ENCODE data around the gene TMEM138.

Gene TMEM138

DNA sequence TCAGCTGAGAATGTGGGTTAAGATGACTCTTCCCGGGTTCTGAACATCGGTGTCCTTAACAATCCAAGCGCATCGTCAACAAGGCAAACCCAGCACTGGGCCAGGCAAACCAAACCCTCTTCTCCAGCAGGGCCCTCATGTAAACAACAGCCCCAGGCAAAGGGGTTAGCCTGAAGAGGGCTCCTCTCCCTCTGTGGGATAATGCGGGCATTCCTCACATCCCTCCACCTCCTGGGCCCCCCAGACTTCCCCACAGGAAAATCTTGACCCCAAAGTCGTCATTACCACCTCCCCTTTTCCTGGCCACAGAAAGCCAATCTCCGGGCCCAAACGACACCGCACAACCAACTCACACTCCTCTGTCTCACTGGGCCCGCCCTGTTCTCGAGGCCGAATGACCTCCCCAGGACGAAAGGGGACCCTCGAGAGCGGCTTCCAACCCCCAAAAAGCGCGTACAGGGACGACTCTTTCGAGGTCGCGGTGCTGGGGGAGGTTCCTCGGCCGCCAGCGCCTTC is 29.8 kb upstream of the TMEM138 start:
- DNase-seq (ENCODE audit: low spot score), result no peak

DNA sequence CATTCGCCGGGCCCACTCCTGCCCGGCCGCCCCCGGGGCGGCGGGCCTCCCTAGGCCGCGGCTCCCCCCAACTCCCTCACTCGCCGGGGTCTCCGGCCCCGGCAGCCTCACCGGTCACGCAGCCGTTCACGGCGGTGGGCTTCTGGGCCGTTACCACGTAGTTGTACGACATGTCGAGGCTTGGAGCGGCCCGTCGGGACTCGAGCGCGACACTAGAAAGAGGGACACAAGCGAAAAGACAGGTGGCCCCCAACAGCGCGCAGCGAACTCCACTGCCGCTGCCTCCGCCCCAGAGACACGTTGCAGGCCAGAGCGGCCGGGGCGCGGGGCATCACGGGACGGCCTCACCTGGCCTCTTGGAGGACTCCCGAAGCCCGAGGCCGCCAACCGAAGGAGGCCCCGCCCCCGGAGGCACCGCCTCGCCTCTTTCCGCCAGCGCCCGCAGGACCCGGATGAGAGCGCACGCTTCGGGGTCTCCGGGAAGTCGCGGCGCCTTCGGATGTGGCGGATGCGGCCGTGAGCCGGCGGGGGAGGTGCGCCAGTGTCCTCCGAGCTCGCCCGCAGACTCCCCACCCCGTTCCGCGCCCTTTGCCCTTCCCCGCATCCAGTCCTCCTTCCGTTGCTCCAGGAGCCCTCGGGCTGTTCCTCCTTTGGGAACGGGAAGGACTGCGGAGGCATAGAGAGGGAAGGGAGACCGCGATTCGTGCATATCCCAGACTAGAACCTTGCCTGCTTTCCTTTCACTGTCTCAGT is 29.2 kb upstream of the TMEM138 start, which contains the start of the genes DDB1 and TKFC:
Gene DDB1, minus strand, starts transcription at position 309 of the 753 bp plus-strand sequence. Its CDS starts 137 bp downstream, at position 172.
Gene TKFC, plus strand, starts transcription at position 432 of the 753 bp plus-strand sequence. CDS start 1,501 bp downstream, outside the sequence.
- DNase-seq (ENCODE audit: low spot score), result peak; percentile 99
- TF ChIP-seq, protein P1, sequence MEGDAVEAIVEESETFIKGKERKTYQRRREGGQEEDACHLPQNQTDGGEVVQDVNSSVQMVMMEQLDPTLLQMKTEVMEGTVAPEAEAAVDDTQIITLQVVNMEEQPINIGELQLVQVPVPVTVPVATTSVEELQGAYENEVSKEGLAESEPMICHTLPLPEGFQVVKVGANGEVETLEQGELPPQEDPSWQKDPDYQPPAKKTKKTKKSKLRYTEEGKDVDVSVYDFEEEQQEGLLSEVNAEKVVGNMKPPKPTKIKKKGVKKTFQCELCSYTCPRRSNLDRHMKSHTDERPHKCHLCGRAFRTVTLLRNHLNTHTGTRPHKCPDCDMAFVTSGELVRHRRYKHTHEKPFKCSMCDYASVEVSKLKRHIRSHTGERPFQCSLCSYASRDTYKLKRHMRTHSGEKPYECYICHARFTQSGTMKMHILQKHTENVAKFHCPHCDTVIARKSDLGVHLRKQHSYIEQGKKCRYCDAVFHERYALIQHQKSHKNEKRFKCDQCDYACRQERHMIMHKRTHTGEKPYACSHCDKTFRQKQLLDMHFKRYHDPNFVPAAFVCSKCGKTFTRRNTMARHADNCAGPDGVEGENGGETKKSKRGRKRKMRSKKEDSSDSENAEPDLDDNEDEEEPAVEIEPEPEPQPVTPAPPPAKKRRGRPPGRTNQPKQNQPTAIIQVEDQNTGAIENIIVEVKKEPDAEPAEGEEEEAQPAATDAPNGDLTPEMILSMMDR (IDR thresholded peaks at IDR 0.05; ENCODE audit: extremely low read depth, missing control alignments), result no peak

More for the DNA sequence above, 29.8 kb upstream of the TMEM138 start:
- TF ChIP-seq, protein P1 (IDR thresholded peaks at IDR 0.05; ENCODE audit: extremely low read depth, missing control alignments), result no peak

DNA sequence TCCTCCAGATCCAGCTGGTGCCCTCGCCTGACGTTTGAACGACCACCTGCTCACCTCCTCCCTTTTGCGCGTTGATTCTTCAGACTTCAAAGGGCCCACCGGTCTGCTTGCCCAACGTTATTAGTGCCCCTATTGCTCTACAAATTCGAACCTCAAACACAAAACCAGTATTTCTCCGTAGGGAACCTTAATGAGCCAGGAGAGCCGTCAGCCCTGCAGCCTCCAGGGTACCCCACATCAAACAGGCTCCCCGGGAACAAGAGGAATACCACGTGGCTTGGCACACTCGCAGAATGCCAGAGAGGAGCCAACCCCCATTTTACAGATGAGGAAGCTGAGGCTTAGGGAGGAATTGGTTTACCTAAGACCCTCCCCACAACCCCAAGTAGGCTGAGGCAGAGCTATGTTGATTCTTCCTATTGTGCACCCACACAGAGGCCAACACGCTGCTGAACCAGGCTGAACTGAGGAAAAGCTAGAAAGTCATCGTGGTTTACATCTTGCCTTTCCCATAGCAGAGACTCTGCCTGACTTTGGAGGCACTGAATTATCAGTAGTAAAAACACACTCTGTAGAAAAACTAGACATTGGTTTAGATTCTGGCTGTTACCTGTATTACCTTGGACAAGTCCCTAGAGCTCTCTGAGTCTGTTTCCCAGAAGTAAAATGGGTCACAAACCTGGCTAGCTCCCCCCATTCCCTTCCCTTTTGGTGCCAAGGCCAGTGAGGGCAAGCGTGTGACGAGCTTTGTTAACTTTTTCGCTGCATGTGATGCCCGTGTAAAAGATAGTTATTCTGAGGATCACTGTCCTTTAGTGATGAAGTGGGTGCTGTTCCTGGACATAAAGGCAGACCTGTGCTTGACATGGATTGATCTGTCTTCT is 28.4 kb upstream of the TMEM138 start:
- no peak for DNase-seq (ENCODE audit: low spot score)
- TF ChIP-seq, protein P1 (IDR thresholded peaks at IDR 0.05; ENCODE audit: extremely low read depth, missing control alignments), result no peak

DNA sequence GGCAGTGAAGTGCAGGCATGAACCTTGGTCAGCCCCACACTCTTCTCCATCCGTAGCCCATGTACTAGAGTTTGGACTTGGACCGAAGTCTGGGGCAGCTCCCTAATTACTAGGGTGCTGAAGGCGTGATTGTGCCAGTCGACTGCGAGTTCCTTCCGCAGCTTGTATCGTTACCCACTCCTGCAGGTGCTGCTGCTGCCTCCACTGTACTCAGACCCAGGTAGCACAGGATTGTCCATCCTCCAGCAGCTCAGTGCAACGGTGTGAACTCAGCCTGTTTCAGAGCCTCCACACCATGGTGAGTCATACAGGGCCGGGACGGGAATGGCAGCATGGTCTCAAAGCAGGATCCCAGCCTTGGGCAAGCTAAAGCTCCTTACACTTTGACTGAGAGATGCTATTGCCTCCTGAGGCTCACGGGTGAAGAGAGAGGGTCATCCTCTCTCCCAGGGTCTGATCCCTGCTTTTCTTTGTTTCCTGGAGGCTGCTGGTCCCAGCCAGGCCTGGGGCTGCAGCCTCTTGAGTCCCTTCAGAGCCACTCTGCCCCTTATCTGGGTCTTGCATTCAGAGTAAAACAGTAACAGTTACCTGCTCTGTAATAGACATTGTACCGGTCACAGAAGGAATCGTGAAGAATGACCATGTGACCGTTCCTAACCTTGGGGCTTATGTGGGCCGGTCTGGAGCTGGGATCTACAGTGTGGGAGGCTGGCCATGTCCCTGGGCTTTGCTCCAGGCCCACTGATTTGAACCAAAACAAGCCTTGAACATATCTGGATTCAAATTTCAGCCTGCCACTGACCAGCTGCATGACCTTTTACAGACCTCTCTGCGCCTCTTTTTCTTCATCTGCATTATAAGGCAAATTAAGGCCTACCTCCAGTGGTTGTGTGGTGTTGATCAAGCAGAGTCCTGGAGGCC is 27.5 kb upstream of the TMEM138 start:
- TF ChIP-seq, protein P1 (IDR thresholded peaks at IDR 0.05; ENCODE audit: extremely low read depth, missing control alignments), result no peak
- DNase-seq (ENCODE audit: low spot score), result no peak

DNA sequence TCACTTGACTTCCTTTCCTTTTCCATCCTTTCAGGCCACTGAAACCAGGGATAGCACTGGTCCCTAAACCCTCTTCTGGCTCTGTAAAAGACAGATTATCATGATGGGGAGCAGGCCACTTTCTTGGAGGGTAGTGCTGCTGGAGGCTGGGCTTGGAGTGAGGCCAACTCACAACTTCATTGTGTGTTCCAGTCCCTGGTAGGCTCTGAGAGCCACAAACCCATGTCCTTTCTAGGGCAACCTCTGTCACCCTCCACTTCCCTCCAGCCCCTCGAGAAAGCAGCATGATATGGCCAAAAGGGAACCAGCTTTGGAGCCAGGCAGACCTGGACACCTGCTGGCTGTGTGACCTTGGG is 26.8 kb upstream of the TMEM138 start:
- TF ChIP-seq, protein P1 (IDR thresholded peaks at IDR 0.05; ENCODE audit: extremely low read depth, missing control alignments), result no peak
- DNase-seq (ENCODE audit: low spot score), result no peak

DNA sequence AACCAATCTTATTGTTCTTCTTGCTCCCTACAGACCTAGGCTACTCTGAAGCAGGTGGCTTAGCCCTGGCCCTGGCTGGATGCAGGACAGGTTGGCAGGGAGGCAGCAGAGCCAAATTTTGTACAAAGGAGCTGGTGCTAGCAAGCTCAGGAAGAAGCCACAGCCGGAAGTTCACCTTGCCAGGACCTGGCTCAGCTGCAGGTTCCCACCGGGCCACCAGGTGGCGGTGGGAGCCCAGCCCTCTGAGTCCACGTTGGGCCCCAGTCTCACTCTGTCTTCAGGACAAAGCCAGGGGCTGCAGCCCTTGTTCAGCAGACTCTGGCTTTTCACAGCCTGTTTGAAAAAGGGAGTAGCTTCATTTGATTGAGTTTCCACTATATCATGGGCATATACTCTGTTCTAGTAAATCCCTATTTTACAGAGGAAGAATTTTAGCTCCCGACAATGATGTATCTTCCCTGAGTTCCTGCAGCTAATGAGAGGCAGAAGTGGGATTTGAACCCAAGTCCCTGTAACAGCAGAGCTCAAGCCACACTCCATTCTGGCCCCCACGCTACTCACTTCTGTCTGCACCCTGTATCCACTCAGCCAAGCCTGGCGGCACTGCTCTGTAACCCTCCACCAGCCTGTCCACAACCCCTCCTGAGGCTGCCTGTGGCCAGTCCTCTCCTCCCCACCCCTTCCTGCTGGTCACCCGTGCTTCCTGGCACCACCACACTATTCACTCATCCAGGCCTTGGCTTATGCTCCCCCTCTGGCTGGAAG is 25.8 kb upstream of the TMEM138 start:
- DNase-seq (ENCODE audit: low spot score), result peak; percentile 91
- TF ChIP-seq, protein P1 (IDR thresholded peaks at IDR 0.05; ENCODE audit: extremely low read depth, missing control alignments), result peak; percentile 97
